Stimulated activated CD4-positive, alpha-beta T cell treated with anti-CD3 and anti-CD28 coated beads, Interleukin-15, amount 100 ng/mL, for 24 hours (primary cell): ENCODE results near the gene GDPD5.

ENCODE experiments used
- DNase-seq: peaks from one replicate; pipeline ENCODE4 v3.0.0-alpha.2; 2020

The GDPD5 gene

GRCh38 chr11:75534259-75535069 is 8.7 kb upstream of the GDPD5 start:
- DNase-seq: no peak

GRCh38 chr11:75533896-75534258 is 8.1 kb upstream of the GDPD5 start:
- no peak for DNase-seq

GRCh38 chr11:75532200-75533048 is 6.7 kb upstream of the GDPD5 start:
- DNase-seq: peak; percentile 83

- no peak for DNase-seq
Observed at GRCh38 chr11:75531325-75531724, 5.6 kb upstream of the GDPD5 start.

GRCh38 chr11:75530577-75530976 is 4.8 kb upstream of the GDPD5 start:
- DNase-seq: no peak

GRCh38 chr11:75527938-75528735 is 2.4 kb upstream of the GDPD5 start:
- DNase-seq: no peak

- DNase-seq: no peak
Observed at GRCh38 chr11:75527130-75527529, 1.4 kb upstream of the GDPD5 start.

- DNase-seq: no peak
Observed at GRCh38 chr11:75526192-75526541, 426 bp upstream of the GDPD5 start.

- DNase-seq: peak; percentile 48
Observed at GRCh38 chr11:75524665-75525432, 892 bp downstream of the GDPD5 start.

GRCh38 chr11:75523811-75524664 is 1.7 kb downstream of the GDPD5 start:
- DNase-seq: no peak

GRCh38 chr11:75523189-75523588 is 2.6 kb downstream of the GDPD5 start:
- DNase-seq: no peak

GRCh38 chr11:75522286-75523044 is 3.3 kb downstream of the GDPD5 start:
- no peak for DNase-seq

- DNase-seq: no peak
Observed at GRCh38 chr11:75520688-75521087, 5.1 kb downstream of the GDPD5 start.

- no peak for DNase-seq
Observed at GRCh38 chr11:75518771-75519653, 6.7 kb downstream of the GDPD5 start.

- DNase-seq: no peak
Observed at GRCh38 chr11:75518204-75518549, 7.6 kb downstream of the GDPD5 start.

- DNase-seq: no peak
Observed at GRCh38 chr11:75516886-75517285, 8.9 kb downstream of the GDPD5 start.

GRCh38 chr11:75516140-75516539 is 9.6 kb downstream of the GDPD5 start:
- no peak for DNase-seq

- DNase-seq: no peak
Observed at GRCh38 chr11:75514596-75514995, 11.1 kb downstream of the GDPD5 start.

GRCh38 chr11:75513250-75513649 is 12.5 kb downstream of the GDPD5 start:
- no peak for DNase-seq

GRCh38 chr11:75510723-75511019 is 15.1 kb downstream of the GDPD5 start:
- no peak for DNase-seq
